GM23338 (cell line): ENCODE data around the gene CACNA1C. TPM values are rescaled to one million over a fixed set of nuclear protein-coding genes. Genes with fewer than 3 reads are reported as not detected.
A peak's percentile ranks its signal among the peaks of the same experiment; 100 is the strongest.
"Not testable (repeated sequence)": the region's sequence is repeated elsewhere in the genome, so short reads cannot be mapped to it uniquely, and the experiment has no call there.

ENCODE experiments used
- ATAC-seq: fragments of 200-7000 bp; cut with Tn5 transposase; 3 replicates; pipeline ENCODE4 v1.9.1; 2020
- DNase-seq: peaks from one replicate; pipeline ENCODE4 v3.0.0-alpha.2; 2015; ENCODE audit warnings: low spot score
- H2AFZ ChIP-seq: fragments of 200-600 bp; sonication (generic); 2 replicates; pipeline ENCODE4 v1.8.0; 2016; ENCODE audit warnings: antibody characterized with exemption, mild to moderate bottlenecking, moderate library complexity
- H3F3A ChIP-seq: fragments of 200-600 bp; sonication (generic); replicated peaks from 2 replicates; pipeline ENCODE4 v1.8.0; 2017; ENCODE audit warnings: antibody characterized with exemption, mixed run types, low read depth
- H3K27ac ChIP-seq: fragments of 200-600 bp; sonication (generic); 2 replicates; pipeline ENCODE4 v1.6.1; 2016; ENCODE audit warnings: low read depth
- H3K27me3 ChIP-seq: fragments of 200-600 bp; sonication (generic); 2 replicates; pipeline ENCODE4 v1.8.0; 2016; ENCODE audit warnings: mild to moderate bottlenecking, mixed run types, moderate library complexity; ENCODE audit not compliant: insufficient read depth
- H3K36me3 ChIP-seq: fragments of 200-600 bp; sonication (generic); 2 replicates; pipeline ENCODE4 v1.8.0; 2016; ENCODE audit warnings: mild to moderate bottlenecking; ENCODE audit not compliant: insufficient read depth
- H3K4me1 ChIP-seq: fragments of 200-600 bp; sonication (generic); 2 replicates; pipeline ENCODE4 v1.8.0; 2016; ENCODE audit warnings: mild to moderate bottlenecking, moderate library complexity; ENCODE audit not compliant: insufficient read depth
- H3K4me2 ChIP-seq: fragments of 200-600 bp; sonication (generic); 2 replicates; pipeline ENCODE4 v1.7.1; 2017; ENCODE audit warnings: mixed run types
- H3K4me3 ChIP-seq: fragments of 200-600 bp; sonication (generic); 2 replicates; pipeline ENCODE4 v1.6.1; 2016; ENCODE audit warnings: mixed run types
- H3K79me2 ChIP-seq: fragments of 200-600 bp; sonication (generic); replicated peaks from 2 replicates; pipeline ENCODE4 v1.8.0; 2017; ENCODE audit warnings: mild to moderate bottlenecking; ENCODE audit not compliant: insufficient read depth
- H3K9me2 ChIP-seq: fragments of 200-600 bp; sonication (generic); 2 replicates; pipeline ENCODE4 v1.8.0; 2017; ENCODE audit not compliant: insufficient read depth
- H4K20me1 ChIP-seq: fragments of 200-600 bp; sonication (generic); replicated peaks from 2 replicates; pipeline ENCODE4 v1.8.0; 2017; ENCODE audit warnings: mild to moderate bottlenecking; ENCODE audit not compliant: insufficient read depth
- H3K27ac Mint-ChIP-seq: 2 replicates; pipeline ENCODE4 v1.8.0; 2020; ENCODE audit warnings: inconsistent platforms, mild to moderate bottlenecking, moderate library complexity, mixed read lengths
- H3K27me3 Mint-ChIP-seq: 3 replicates; pipeline ENCODE4 v1.8.0; 2022; ENCODE audit warnings: low read depth, mild to moderate bottlenecking, moderate library complexity, mixed read lengths, inconsistent platforms; ENCODE audit not compliant: insufficient read depth, poor library complexity
- H3K36me3 Mint-ChIP-seq: 3 replicates; pipeline ENCODE4 v1.8.0; 2021; ENCODE audit warnings: low read depth, mild to moderate bottlenecking, inconsistent platforms, moderate library complexity, mixed read lengths
- H3K4me1 Mint-ChIP-seq: 3 replicates; pipeline ENCODE4 v1.8.0; 2020; ENCODE audit warnings: mild to moderate bottlenecking, inconsistent platforms, mixed read lengths
- H3K4me3 Mint-ChIP-seq: 3 replicates; pipeline ENCODE4 v1.8.0; 2021; ENCODE audit warnings: moderate library complexity, mild to moderate bottlenecking, inconsistent platforms, mixed read lengths
- H3K9me3 Mint-ChIP-seq: 3 replicates; pipeline ENCODE4 v1.8.0; 2020; ENCODE audit warnings: moderate library complexity, mild to moderate bottlenecking, inconsistent platforms, mixed read lengths
- CTCF ChIP-seq, 2 experiments: fragments of 200-600 bp in 1 of 2; sonication (generic) in 1 of 2; conservative IDR thresholded peaks; 2 replicates each; pipeline versions ENCODE4 v1.5.1 to v1.6.1; 2016 to 2017; ENCODE audit warnings: antibody characterized with exemption in 2 of 2, low read depth in 2 of 2, mild to moderate bottlenecking in 2 of 2, moderate library complexity in 1 of 2
- ETS1 ChIP-seq: IDR thresholded peaks from 2 replicates; pipeline ENCODE4 v1.6.1; 2016; ENCODE audit warnings: antibody characterized with exemption
- EZH2 ChIP-seq: fragments of 200-600 bp; sonication (generic); IDR thresholded peaks from one replicate; pipeline ENCODE4 v1.8.0; 2017; ENCODE audit warnings: antibody characterized with exemption, mild to moderate bottlenecking, low read depth; ENCODE audit not compliant: unreplicated experiment
- EZH2phosphoT487 ChIP-seq: fragments of 200-600 bp; sonication (generic); IDR thresholded peaks from one replicate; pipeline ENCODE4 v1.8.1; 2018; ENCODE audit warnings: antibody characterized with exemption; ENCODE audit not compliant: unreplicated experiment
- JUNB ChIP-seq: IDR thresholded peaks from one replicate; pipeline ENCODE4 v1.6.1; 2016; ENCODE audit warnings: antibody characterized with exemption; ENCODE audit not compliant: unreplicated experiment
- NANOG ChIP-seq: IDR thresholded peaks from 2 replicates; pipeline ENCODE4 v1.6.1; 2016; ENCODE audit warnings: antibody characterized with exemption, borderline replicate concordance
- STAT1 ChIP-seq: IDR thresholded peaks from one replicate; pipeline ENCODE4 v1.6.1; 2016; ENCODE audit warnings: antibody characterized with exemption; ENCODE audit not compliant: unreplicated experiment
- ZNF331 ChIP-seq: fragments of 250-450 bp; sonication (Bioruptor Pico); IDR thresholded peaks from 2 replicates; pipeline ENCODE4 v1.5.0; 2020; ENCODE audit warnings: low read depth, mild to moderate bottlenecking, moderate library complexity
- polyA plus RNA-seq: library from polyadenylated mRNA; unstranded; fragments of >200 nt; fragmentation: Nextera tagmentation; extraction: Ambion mirVana; gene quantifications from 2 replicates; pipeline ENCODE4 v1.2.1, GENCODE V29; 2016
- total RNA-seq: library from RNA; depleted of rRNA; stranded (reverse); fragments of >200 nt; shearing (Covaris generic); gene quantifications from 2 replicates; pipeline ENCODE4 v1.2.3, GENCODE V29; 2014

Gene CACNA1C
- total and polyA plus RNA-seq, 2 experiments from 2014 or later, result 0.78 to 2.1 TPM

GRCh38 chr12:2129076-2129475 lies 76.3 kb downstream of the CACNA1C start:
- H3K27ac ChIP-seq, result no peak overlapping the region
- Mint-ChIP-seq H3K36me3 (no peaks in the 10 kb centered on the region), H3K4me3 (no peak overlapping the region), H3K27ac (no peak overlapping the region), H3K27me3 (peaks cover 4% of the 10 kb centered on the region), H3K9me3 (no peaks in the 10 kb centered on the region; the same call in 2 of the 3 replicates), H3K4me1 (no peaks in the 10 kb centered on the region; the same call in 1 of the 3 replicates)
- no peaks in the 10 kb centered on the region for H3K79me2 ChIP-seq
- no peaks in the 10 kb centered on the region for H3K9me2 ChIP-seq
- H3K4me2 ChIP-seq, result no peak overlapping the region
- no peaks in the 10 kb centered on the region for H3K36me3 ChIP-seq
- DNase-seq, result no peak
- TF ChIP-seq EZH2phosphoT487 (no peak), EZH2 (no peak), ETS1 (no peak), STAT1 (no peak), NANOG (no peak), ZNF331 (CRISPR knock-in tag) (no peak)
- H4K20me1 ChIP-seq, result no peaks in the 10 kb centered on the region
- ATAC-seq, result no peak
- H3K4me1 ChIP-seq, result no peaks in the 10 kb centered on the region
- no peak overlapping the region for H2AFZ ChIP-seq
- no peaks in the 10 kb centered on the region for H3F3A ChIP-seq
- no peaks in the 10 kb centered on the region for H3K27me3 ChIP-seq
- H3K4me3 ChIP-seq, result no peak overlapping the region

- not testable (repeated sequence) for ATAC-seq, DNase-seq, H3K27me3 Mint-ChIP-seq, H3K9me2 ChIP-seq, H3K27me3 ChIP-seq, H3K9me3 Mint-ChIP-seq, H3F3A ChIP-seq, H3K36me3 Mint-ChIP-seq, H3K79me2 ChIP-seq, H3K4me1 ChIP-seq, H4K20me1 ChIP-seq, H3K4me1 Mint-ChIP-seq, H3K36me3 ChIP-seq
- Histone ChIP-seq H3K4me3 (peak overlapping the region; percentile 30; the same call in 1 of the 2 replicates), H2AFZ (peak overlapping the region; percentile 97), H3K27ac (0 out of 2 replicates have a peak overlapping the region, but pooled peaks have one; percentile 50), H3K4me2 (peak overlapping the region; percentile 57)
- H3K4me3 Mint-ChIP-seq, result peak overlapping the region; percentile 63
- peak overlapping the region; percentile 95 for H3K27ac Mint-ChIP-seq
Measured at GRCh38 chr12:2135661-2136418, 83.1 kb downstream of the CACNA1C start.

- Mint-ChIP-seq H3K27me3 (peaks cover 4% of the 10 kb centered on the region), H3K4me3 (no peak overlapping the region), H3K4me1 (peaks cover 7% of the 10 kb centered on the region), H3K27ac (no peak overlapping the region), H3K36me3 (peaks cover 5% of the 10 kb centered on the region; the same call in 1 of the 3 replicates), H3K9me3 (peaks cover 6% of the 10 kb centered on the region; the same call in 2 of the 3 replicates)
- Histone ChIP-seq H4K20me1 (no peaks in the 10 kb centered on the region), H3K27ac (no peak overlapping the region), H3K36me3 (no peaks in the 10 kb centered on the region), H3K27me3 (no peaks in the 10 kb centered on the region), H3K4me2 (no peak overlapping the region), H3K79me2 (no peaks in the 10 kb centered on the region), H3F3A (no peaks in the 10 kb centered on the region), H2AFZ (no peak overlapping the region), H3K9me2 (peaks cover 7% of the 10 kb centered on the region; the same call in 1 of the 2 replicates), H3K4me1 (peaks cover 5% of the 10 kb centered on the region; the same call in 1 of the 2 replicates), H3K4me3 (no peak overlapping the region)
- TF ChIP-seq EZH2 (no peak), CTCF (conservative IDR thresholded peaks at IDR 0.05; ENCODE audit: low read depth in 2 of 2) (no peak), EZH2phosphoT487 (no peak), JUNB (no peak), NANOG (no peak)
- DNase-seq (no peak), ATAC-seq (no peak)
Measured at GRCh38 chr12:2136901-2137300, 84.1 kb downstream of the CACNA1C start.
